HepG2 (cell line): Measurements from ENCODE around the gene ZDHHC16. TPM values are rescaled to one million over a fixed set of nuclear protein-coding genes. Genes with fewer than 3 reads are reported as not detected.

Experiments used
- AGO2 ChIP-seq: fragments of 200-400 bp; formaldehyde crosslinking; optimal IDR thresholded peaks from 2 replicates; pipeline ENCODE3; 2017; ENCODE audit warnings: mild to moderate bottlenecking, low read depth, low read length, moderate library complexity
- CHD4 ChIP-seq: fragments of 200-600 bp; sonication (generic); IDR thresholded peaks from 2 replicates; pipeline ENCODE4 v1.7.0; 2017; ENCODE audit warnings: mild to moderate bottlenecking, low read length, borderline replicate concordance
- DMAP1 ChIP-seq: IDR thresholded peaks from 2 replicates; pipeline ENCODE4 v1.6.1; 2016
- ELF3 ChIP-seq: IDR thresholded peaks from 2 replicates; pipeline ENCODE4 v1.6.1; 2016; ENCODE audit warnings: missing genetic modification reagents, missing compliant biosample characterization
- GTF2F1 ChIP-seq: fragments of 150-350 bp; IDR thresholded peaks from 2 replicates; pipeline ENCODE4 v1.6.1; 2014; ENCODE audit warnings: low read length
- GTF3A ChIP-seq: sonication (generic); formaldehyde crosslinking; conservative IDR thresholded peaks from 2 replicates; pipeline ENCODE4 v1.4.0; 2020; ENCODE audit warnings: mild to moderate bottlenecking, missing genetic modification reagents
- KDM5B ChIP-seq: sonication (generic); formaldehyde crosslinking; IDR thresholded peaks from 2 replicates; pipeline ENCODE4 v1.4.0; 2020; ENCODE audit warnings: missing genetic modification reagents, mild to moderate bottlenecking, borderline replicate concordance
- KMT2A ChIP-seq: sonication (generic); formaldehyde crosslinking; IDR thresholded peaks from 2 replicates; pipeline ENCODE4 v1.4.0; 2020; ENCODE audit warnings: missing genetic modification reagents
- NFYC ChIP-seq: IDR thresholded peaks from 2 replicates; pipeline ENCODE4 v1.6.1; 2016; ENCODE audit warnings: missing genetic modification reagents, missing compliant biosample characterization
- PHF5A ChIP-seq: IDR thresholded peaks from one replicate; pipeline ENCODE4 v1.6.1; 2018; ENCODE audit warnings: low read depth, missing genetic modification reagents; ENCODE audit not compliant: unreplicated experiment
- RAD21 ChIP-seq: fragments of 450-650 bp; formaldehyde crosslinking; IDR thresholded peaks from 2 replicates; pipeline ENCODE4 v1.5.0; 2020; ENCODE audit warnings: mild to moderate bottlenecking
- RFXAP ChIP-seq: sonication (generic); formaldehyde crosslinking; IDR thresholded peaks from 2 replicates; pipeline ENCODE4 v1.4.0; 2020; ENCODE audit warnings: missing genetic modification reagents, borderline replicate concordance
- SP1 ChIP-seq, 2 experiments: fragments of 450-650 bp in 1 of 2; sonication (generic) in 1 of 2; formaldehyde crosslinking in 1 of 2; IDR thresholded peaks; 2 replicates each; pipeline versions ENCODE4 v1.4.0 to v1.6.1; 2016 to 2020; ENCODE audit warnings: missing genetic modification reagents in 1 of 2
- SP4 ChIP-seq: sonication (generic); formaldehyde crosslinking; IDR thresholded peaks from 2 replicates; pipeline ENCODE4 v1.8.1; 2023; ENCODE audit warnings: mild to moderate bottlenecking, missing genetic modification reagents
- STAG1 ChIP-seq: sonication (generic); formaldehyde crosslinking; IDR thresholded peaks from 2 replicates; pipeline ENCODE4 v1.4.0; 2020; ENCODE audit warnings: missing genetic modification reagents
- SYNCRIP ChIP-seq: fragments of 200-400 bp; formaldehyde crosslinking; IDR thresholded peaks from 2 replicates; pipeline ENCODE4 v1.6.1; 2018; ENCODE audit warnings: mild to moderate bottlenecking, low read depth, low read length; ENCODE audit not compliant: insufficient read depth
- TBL1XR1 ChIP-seq: fragments of 150-350 bp; IDR thresholded peaks from 2 replicates; pipeline ENCODE4 v1.6.1; 2014; ENCODE audit warnings: borderline replicate concordance, low read length; ENCODE audit not compliant: partially characterized antibody
- TCF7L2 ChIP-seq: IDR thresholded peaks from 2 replicates; pipeline ENCODE4 v1.6.1; 2011; ENCODE audit warnings: mild to moderate bottlenecking, low read depth, low read length, moderate library complexity
- YY1 ChIP-seq: IDR thresholded peaks from 2 replicates; pipeline ENCODE4 v1.6.1; 2011; ENCODE audit warnings: low read length, low read depth, moderate library complexity, mild to moderate bottlenecking; ENCODE audit not compliant: insufficient read depth, insufficient replicate concordance
- ZFP82 ChIP-seq: sonication (generic); formaldehyde crosslinking; IDR thresholded peaks from 2 replicates; pipeline ENCODE4 v1.5.1; 2020; ENCODE audit warnings: mild to moderate bottlenecking, missing genetic modification reagents, borderline replicate concordance
- ZKSCAN8 ChIP-seq: IDR thresholded peaks from 2 replicates; pipeline ENCODE4 v1.6.1; 2016; ENCODE audit warnings: borderline replicate concordance, missing genetic modification reagents, missing compliant biosample characterization
- ZNF263 ChIP-seq: sonication (generic); formaldehyde crosslinking; IDR thresholded peaks from 2 replicates; pipeline ENCODE4 v1.4.0; 2020; ENCODE audit warnings: missing genetic modification reagents
- ZNF335 ChIP-seq: sonication (generic); formaldehyde crosslinking; IDR thresholded peaks from 2 replicates; pipeline ENCODE4 v1.4.0; 2020; ENCODE audit warnings: missing genetic modification reagents
- ZNF350 ChIP-seq: sonication (generic); formaldehyde crosslinking; IDR thresholded peaks from 2 replicates; pipeline ENCODE4 v1.4.0; 2020; ENCODE audit warnings: mild to moderate bottlenecking, low read depth, missing genetic modification reagents, borderline replicate concordance
- ZNF605 ChIP-seq: sonication (generic); formaldehyde crosslinking; IDR thresholded peaks from 2 replicates; pipeline ENCODE4 v1.8.0; 2022; ENCODE audit warnings: mild to moderate bottlenecking, missing genetic modification reagents
- ZNF644 ChIP-seq: IDR thresholded peaks from 2 replicates; pipeline ENCODE4 v1.6.1; 2016; ENCODE audit warnings: low read depth
- ZSCAN31 ChIP-seq: sonication (generic); formaldehyde crosslinking; IDR thresholded peaks from 2 replicates; pipeline ENCODE4 v1.5.0; 2020; ENCODE audit warnings: low read depth, mild to moderate bottlenecking, missing genetic modification reagents
- polyA plus RNA-seq, 8 experiments: library from polyadenylated mRNA; depleted of rRNA in 3 of 8; stranded (reverse) in 7 of 8; unstranded in 1 of 8; fragments of >200 nt; fragmentation: Illumina TruSeq in 4 of 8; extraction: Trizol in 4 of 8; gene quantifications; 2 replicates each; pipeline versions ENCODE4 v1.2.1 to v1.2.3, GENCODE V29; 2011 to 2016; ENCODE audit warnings: low read depth in 4 of 8, missing spikeins in 1 of 8, mixed read lengths in 1 of 8; ENCODE audit not compliant: insufficient read depth in 1 of 8
- total RNA-seq, 5 experiments: library from RNA; depleted of rRNA; stranded (reverse); fragments of >200 nt; fragmentation: Illumina TruSeq; extraction: Trizol; gene quantifications; 2 replicates each; pipeline ENCODE4 v1.2.3, GENCODE V29; 2016; ENCODE audit warnings: low read depth in 1 of 5
- TF ChIP-seq, protein P1 (sequence below): sonication (generic); formaldehyde crosslinking; IDR thresholded peaks from 2 replicates; pipeline ENCODE4 v1.4.0; 2020; ENCODE audit warnings: mild to moderate bottlenecking, missing genetic modification reagents
- TF ChIP-seq, protein P2 (sequence below): sonication (generic); formaldehyde crosslinking; IDR thresholded peaks from 2 replicates; pipeline ENCODE4 v1.5.0; 2020; ENCODE audit warnings: missing genetic modification reagents

The ZDHHC16 gene
- total and polyA plus RNA-seq, 2 of the 13 experiments (the other 11 are each of a cell fraction or from before 2014, with no cell fraction given): 40.8 to 41.8 TPM

DNA sequence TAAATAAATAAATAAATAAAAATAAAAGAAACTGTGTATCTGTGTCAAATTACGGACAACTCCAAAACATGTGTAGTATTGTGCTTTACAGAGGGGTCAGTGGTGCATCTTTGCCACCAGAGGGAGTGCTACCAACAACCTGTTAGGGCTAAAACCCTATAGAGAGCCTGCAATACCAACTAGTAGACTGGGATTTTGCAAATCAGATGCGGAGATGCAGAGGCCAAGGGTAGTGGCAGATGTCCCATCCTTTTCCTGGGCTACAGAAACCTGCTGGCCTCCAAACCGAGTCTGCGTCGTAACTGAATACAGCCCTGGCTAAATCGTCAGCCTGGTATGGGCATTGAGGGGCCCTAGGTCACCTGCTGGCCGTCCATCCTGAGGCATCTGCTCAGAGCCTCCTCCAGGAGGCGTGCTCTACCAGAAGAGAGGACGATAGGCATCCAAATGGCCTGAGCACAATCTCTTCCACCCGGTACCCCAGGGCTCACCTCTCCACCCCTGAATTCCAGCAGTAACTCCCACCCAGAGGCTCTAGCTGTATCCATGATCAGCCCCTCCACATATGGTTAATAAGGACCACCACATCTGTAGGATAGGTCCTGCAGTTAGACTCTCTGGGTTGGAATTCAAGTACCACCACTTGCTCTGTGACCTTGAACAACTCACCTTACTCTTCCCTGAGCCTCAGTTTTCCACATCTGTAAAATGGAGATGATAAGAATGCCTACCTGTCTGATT, 38.6 kb upstream of the ZDHHC16 start (continued):
- TF ChIP-seq GTF3A (CRISPR knock-in tag): 0 out of 2 replicates have a peak, but pooled peaks have one; percentile 35
- no peak for TF ChIP-seq ZNF335 (CRISPR knock-in tag)
- TF ChIP-seq NFYC (CRISPR knock-in tag): 0 out of 2 replicates have a peak, but pooled peaks have one; percentile 4
- TF ChIP-seq, protein P1, sequence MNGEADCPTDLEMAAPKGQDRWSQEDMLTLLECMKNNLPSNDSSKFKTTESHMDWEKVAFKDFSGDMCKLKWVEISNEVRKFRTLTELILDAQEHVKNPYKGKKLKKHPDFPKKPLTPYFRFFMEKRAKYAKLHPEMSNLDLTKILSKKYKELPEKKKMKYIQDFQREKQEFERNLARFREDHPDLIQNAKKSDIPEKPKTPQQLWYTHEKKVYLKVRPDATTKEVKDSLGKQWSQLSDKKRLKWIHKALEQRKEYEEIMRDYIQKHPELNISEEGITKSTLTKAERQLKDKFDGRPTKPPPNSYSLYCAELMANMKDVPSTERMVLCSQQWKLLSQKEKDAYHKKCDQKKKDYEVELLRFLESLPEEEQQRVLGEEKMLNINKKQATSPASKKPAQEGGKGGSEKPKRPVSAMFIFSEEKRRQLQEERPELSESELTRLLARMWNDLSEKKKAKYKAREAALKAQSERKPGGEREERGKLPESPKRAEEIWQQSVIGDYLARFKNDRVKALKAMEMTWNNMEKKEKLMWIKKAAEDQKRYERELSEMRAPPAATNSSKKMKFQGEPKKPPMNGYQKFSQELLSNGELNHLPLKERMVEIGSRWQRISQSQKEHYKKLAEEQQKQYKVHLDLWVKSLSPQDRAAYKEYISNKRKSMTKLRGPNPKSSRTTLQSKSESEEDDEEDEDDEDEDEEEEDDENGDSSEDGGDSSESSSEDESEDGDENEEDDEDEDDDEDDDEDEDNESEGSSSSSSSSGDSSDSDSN (CRISPR knock-in tag): peak; percentile 32; the same call in 1 of the 2 replicates
- no peak for TF ChIP-seq SP1 (IDR thresholded peaks at IDR 0.05)
- 0 out of 2 replicates have a peak, but pooled peaks have one; percentile 29 for TF ChIP-seq SP1 (CRISPR knock-in tag; IDR thresholded peaks at IDR 0.05)
- no peak for TF ChIP-seq SP4 (CRISPR knock-in tag)
- peak; percentile 23; the same call in 1 of the 2 replicates for TF ChIP-seq ZNF350 (CRISPR knock-in tag)
- TF ChIP-seq DMAP1: peak; percentile 33; the same call in 1 of the 2 replicates
- no peak for TF ChIP-seq KMT2A (CRISPR knock-in tag)
- 0 out of 2 replicates have a peak, but pooled peaks have one; percentile 16 for TF ChIP-seq ZFP82 (CRISPR knock-in tag)
- TF ChIP-seq ZNF263 (CRISPR knock-in tag): 0 out of 2 replicates have a peak, but pooled peaks have one; percentile 35
- TF ChIP-seq CHD4: peak; percentile 100
- peak; percentile 75 for TF ChIP-seq STAG1 (CRISPR knock-in tag)
- TF ChIP-seq, protein P2, sequence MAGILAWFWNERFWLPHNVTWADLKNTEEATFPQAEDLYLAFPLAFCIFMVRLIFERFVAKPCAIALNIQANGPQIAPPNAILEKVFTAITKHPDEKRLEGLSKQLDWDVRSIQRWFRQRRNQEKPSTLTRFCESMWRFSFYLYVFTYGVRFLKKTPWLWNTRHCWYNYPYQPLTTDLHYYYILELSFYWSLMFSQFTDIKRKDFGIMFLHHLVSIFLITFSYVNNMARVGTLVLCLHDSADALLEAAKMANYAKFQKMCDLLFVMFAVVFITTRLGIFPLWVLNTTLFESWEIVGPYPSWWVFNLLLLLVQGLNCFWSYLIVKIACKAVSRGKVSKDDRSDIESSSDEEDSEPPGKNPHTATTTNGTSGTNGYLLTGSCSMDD (CRISPR knock-in tag): no peak
- peak; percentile 48; the same call in 1 of the 2 replicates for TF ChIP-seq ZSCAN31 (CRISPR knock-in tag)
- no peak for TF ChIP-seq SYNCRIP
- TF ChIP-seq YY1: no peak
- no peak for TF ChIP-seq RFXAP (CRISPR knock-in tag)
- no peak for TF ChIP-seq AGO2
- TF ChIP-seq PHF5A (CRISPR knock-in tag): peak; percentile 64
- TF ChIP-seq TBL1XR1: peak; percentile 64
- TF ChIP-seq ZNF644 (CRISPR knock-in tag): 0 out of 2 replicates have a peak, but pooled peaks have one; percentile 31
- TF ChIP-seq ELF3: peak; percentile 47
- TF ChIP-seq TCF7L2: no peak
- 0 out of 2 replicates have a peak, but pooled peaks have one; percentile 11 for TF ChIP-seq ZKSCAN8
- TF ChIP-seq KDM5B (CRISPR knock-in tag): peak; percentile 66; the same call in 1 of the 2 replicates
- no peak for TF ChIP-seq GTF2F1
- peak; percentile 91 for TF ChIP-seq RAD21 (CRISPR knock-in tag)
- TF ChIP-seq ZNF605 (CRISPR knock-in tag): peak; percentile 70; the same call in 1 of the 2 replicates
